SU-DHL-6 (cell line): ENCODE data around the gene ATOX1.
A peak's percentile ranks its signal among the peaks of the same experiment; 100 is the strongest.
"Not testable (repeated sequence)": the region's sequence is repeated elsewhere in the genome, so short reads cannot be mapped to it uniquely, and the experiment has no call there.

Experiments used
- H2AFZ ChIP-seq: fragments of 200-600 bp; sonication (generic); 2 replicates; pipeline ENCODE4 v1.6.1; 2014; ENCODE audit warnings: low read depth, mild to moderate bottlenecking, moderate library complexity, mixed read lengths, antibody characterized with exemption, low read length; ENCODE audit not compliant: severe bottlenecking
- H3F3A ChIP-seq: fragments of 200-600 bp; shearing (Covaris generic); 2 replicates; pipeline ENCODE4 v1.6.0; 2016; ENCODE audit warnings: antibody characterized with exemption, mild to moderate bottlenecking; ENCODE audit not compliant: insufficient read depth
- H3K27ac ChIP-seq: fragments of 200-600 bp; sonication (generic); 2 replicates; pipeline ENCODE4 v1.5.1; 2016; ENCODE audit warnings: low read depth, mild to moderate bottlenecking, low read length, moderate library complexity, mixed read lengths
- H3K27me3 ChIP-seq: fragments of 200-600 bp; sonication (generic), shearing (Covaris generic); 2 replicates; pipeline ENCODE4 v1.6.0; 2014; ENCODE audit warnings: mild to moderate bottlenecking, low read length
- H3K36me3 ChIP-seq: fragments of 200-600 bp; sonication (generic); 2 replicates; pipeline ENCODE4 v1.6.1; 2014; ENCODE audit warnings: mild to moderate bottlenecking, low read length, mixed read lengths
- H3K4me2 ChIP-seq: fragments of 300-600, 200-600 bp; shearing (Covaris generic), sonication (generic); 2 replicates; pipeline ENCODE4 v1.6.0; 2014; ENCODE audit warnings: low read length, low read depth, mild to moderate bottlenecking; ENCODE audit not compliant: poor library complexity, severe bottlenecking
- H3K4me3 ChIP-seq: fragments of 200-600 bp; sonication (generic); 2 replicates; pipeline ENCODE4 v1.5.1; 2014; ENCODE audit warnings: antibody characterized with exemption, low read length, mild to moderate bottlenecking, mixed read lengths; ENCODE audit not compliant: insufficient read depth, poor library complexity, severe bottlenecking
- H3K79me2 ChIP-seq: fragments of 200-600 bp; sonication (generic); 2 replicates; pipeline ENCODE4 v1.6.1; 2014; ENCODE audit warnings: mild to moderate bottlenecking, low read length, moderate library complexity; ENCODE audit not compliant: insufficient read depth
- H3K9ac ChIP-seq: fragments of 200-600 bp; sonication (generic); 2 replicates; pipeline ENCODE4 v1.7.0; 2014; ENCODE audit warnings: mild to moderate bottlenecking, low read length
- H3K9me2 ChIP-seq: fragments of 200-600 bp; sonication (generic); replicated peaks from 2 replicates; pipeline ENCODE4 v1.6.1; 2014; ENCODE audit warnings: low read length; ENCODE audit not compliant: insufficient read depth
- H3K9me3 ChIP-seq: fragments of 200-600 bp; sonication (generic); 2 replicates; pipeline ENCODE4 v1.6.1; 2014; ENCODE audit warnings: low read length, mixed read lengths; ENCODE audit not compliant: insufficient read depth
- H4K20me1 ChIP-seq: fragments of 200-600 bp; sonication (generic); 2 replicates; pipeline ENCODE4 v1.6.1; 2014; ENCODE audit warnings: low read depth, mild to moderate bottlenecking, antibody characterized with exemption, low read length, moderate library complexity, mixed read lengths
- EZH2phosphoT487 ChIP-seq: fragments of 200-600 bp; sonication (generic), shearing (Covaris generic); conservative IDR thresholded peaks from 2 replicates; pipeline ENCODE4 v1.6.1; 2018; ENCODE audit warnings: mild to moderate bottlenecking, antibody characterized with exemption, low read length, moderate library complexity, mixed read lengths
- TF ChIP-seq, protein P1 (sequence below): fragments of 200-600 bp; sonication (generic); IDR thresholded peaks from one replicate; pipeline ENCODE4 v1.5.1; 2017; ENCODE audit warnings: antibody characterized with exemption, mild to moderate bottlenecking, low read length, moderate library complexity; ENCODE audit not compliant: insufficient read depth, poor library complexity, severe bottlenecking

The ATOX1 gene

GRCh38 chr5:151787817-151788216 is 29.4 kb upstream of the ATOX1 start:
- H4K20me1 ChIP-seq, result peaks cover 64% of the 10 kb centered on the region

GRCh38 chr5:151786468-151786867 is 28.0 kb upstream of the ATOX1 start:
- Histone ChIP-seq H3K9ac (no peak overlapping the region), H3K27ac (no peak overlapping the region), H3K79me2 (peaks cover 98% of the 10 kb centered on the region), H3K4me2 (no peak overlapping the region), H3K9me2 (no peaks in the 10 kb centered on the region), H4K20me1 (peaks cover 69% of the 10 kb centered on the region), H3K9me3 (no peaks in the 10 kb centered on the region), H2AFZ (no peak overlapping the region), H3K27me3 (no peaks in the 10 kb centered on the region), H3K4me3 (no peak overlapping the region), H3K36me3 (peaks cover 29% of the 10 kb centered on the region), H3F3A (peaks cover 5% of the 10 kb centered on the region; the same call in 1 of the 2 replicates)
- TF ChIP-seq, protein P1, sequence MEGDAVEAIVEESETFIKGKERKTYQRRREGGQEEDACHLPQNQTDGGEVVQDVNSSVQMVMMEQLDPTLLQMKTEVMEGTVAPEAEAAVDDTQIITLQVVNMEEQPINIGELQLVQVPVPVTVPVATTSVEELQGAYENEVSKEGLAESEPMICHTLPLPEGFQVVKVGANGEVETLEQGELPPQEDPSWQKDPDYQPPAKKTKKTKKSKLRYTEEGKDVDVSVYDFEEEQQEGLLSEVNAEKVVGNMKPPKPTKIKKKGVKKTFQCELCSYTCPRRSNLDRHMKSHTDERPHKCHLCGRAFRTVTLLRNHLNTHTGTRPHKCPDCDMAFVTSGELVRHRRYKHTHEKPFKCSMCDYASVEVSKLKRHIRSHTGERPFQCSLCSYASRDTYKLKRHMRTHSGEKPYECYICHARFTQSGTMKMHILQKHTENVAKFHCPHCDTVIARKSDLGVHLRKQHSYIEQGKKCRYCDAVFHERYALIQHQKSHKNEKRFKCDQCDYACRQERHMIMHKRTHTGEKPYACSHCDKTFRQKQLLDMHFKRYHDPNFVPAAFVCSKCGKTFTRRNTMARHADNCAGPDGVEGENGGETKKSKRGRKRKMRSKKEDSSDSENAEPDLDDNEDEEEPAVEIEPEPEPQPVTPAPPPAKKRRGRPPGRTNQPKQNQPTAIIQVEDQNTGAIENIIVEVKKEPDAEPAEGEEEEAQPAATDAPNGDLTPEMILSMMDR, result no peak
- TF ChIP-seq EZH2phosphoT487, result no peak

More at GRCh38 chr5:151787817-151788216, 29.4 kb upstream of the ATOX1 start:
- H3K9me2 ChIP-seq, result no peaks in the 10 kb centered on the region
- no peak overlapping the region for H3K27ac ChIP-seq
- H2AFZ ChIP-seq, result no peak overlapping the region
- no peaks in the 10 kb centered on the region for H3K27me3 ChIP-seq
- no peaks in the 10 kb centered on the region; the same call in 1 of the 2 replicates for H3F3A ChIP-seq
- H3K9me3 ChIP-seq, result no peaks in the 10 kb centered on the region
- peaks cover 42% of the 10 kb centered on the region for H3K36me3 ChIP-seq
- no peak overlapping the region for H3K4me2 ChIP-seq
- H3K9ac ChIP-seq, result no peak overlapping the region
- H3K79me2 ChIP-seq, result peaks cover 98% of the 10 kb centered on the region
- no peak for TF ChIP-seq EZH2phosphoT487
- TF ChIP-seq, protein P1, result no peak
- no peak overlapping the region for H3K4me3 ChIP-seq

- TF ChIP-seq, protein P1, result no peak
- no peak for TF ChIP-seq EZH2phosphoT487
- H3K9me3 ChIP-seq, result no peaks in the 10 kb centered on the region
- H3K27me3 ChIP-seq, result no peaks in the 10 kb centered on the region
- peak overlapping the region; percentile 17; the same call in 1 of the 2 replicates for H3K27ac ChIP-seq
- H3F3A ChIP-seq, result peaks cover 10% of the 10 kb centered on the region; the same call in 1 of the 2 replicates
- peaks cover 14% of the 10 kb centered on the region for H3K36me3 ChIP-seq
- peaks cover 100% of the 10 kb centered on the region for H3K79me2 ChIP-seq
- H2AFZ ChIP-seq, result no peak overlapping the region
- H4K20me1 ChIP-seq, result peaks cover 82% of the 10 kb centered on the region
- no peak overlapping the region for H3K9ac ChIP-seq
- H3K9me2 ChIP-seq, result no peaks in the 10 kb centered on the region
- H3K4me3 ChIP-seq, result no peak overlapping the region
- peak overlapping the region; percentile 21 for H3K4me2 ChIP-seq
Observed at GRCh38 chr5:151784141-151784540, 25.7 kb upstream of the ATOX1 start.

DNA sequence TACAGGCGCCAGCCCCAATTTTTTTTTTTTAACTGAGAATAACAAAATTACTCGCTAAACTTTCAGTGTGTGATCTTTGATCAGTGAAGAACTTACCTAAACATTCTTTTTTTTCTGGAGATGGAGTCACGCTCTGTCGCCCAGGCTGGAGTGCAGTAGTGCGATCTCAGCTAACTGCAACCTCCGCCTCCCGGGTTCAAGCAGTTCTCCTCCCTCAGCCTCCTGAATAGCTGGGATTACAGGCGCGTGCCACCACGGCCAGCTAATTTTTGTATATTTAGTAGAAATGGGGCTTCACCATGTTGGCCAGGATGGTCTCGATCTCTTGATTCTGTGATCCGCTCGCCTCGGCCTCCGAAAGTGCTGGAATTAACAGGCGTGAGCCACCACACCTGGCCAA is 25.2 kb upstream of the ATOX1 start:
- H3K4me2 ChIP-seq, H3K4me3 ChIP-seq, H3K27me3 ChIP-seq, H2AFZ ChIP-seq, H3F3A ChIP-seq, H3K27ac ChIP-seq, H3K9me3 ChIP-seq, H3K9ac ChIP-seq, H3K9me2 ChIP-seq: not testable (repeated sequence)
- Histone ChIP-seq H3K36me3 (peaks cover 14% of the 10 kb centered on the region), H3K79me2 (peaks cover 100% of the 10 kb centered on the region), H4K20me1 (peaks cover 85% of the 10 kb centered on the region)
